Measurements from ENCODE around the gene SLC1A2. TPM values are rescaled to one million over a fixed set of nuclear protein-coding genes. Genes with fewer than 3 reads are reported as not detected.

The SLC1A2 gene
- total RNA-seq, 1 experiment from 2014 or later = 0.25 TPM

DNA sequence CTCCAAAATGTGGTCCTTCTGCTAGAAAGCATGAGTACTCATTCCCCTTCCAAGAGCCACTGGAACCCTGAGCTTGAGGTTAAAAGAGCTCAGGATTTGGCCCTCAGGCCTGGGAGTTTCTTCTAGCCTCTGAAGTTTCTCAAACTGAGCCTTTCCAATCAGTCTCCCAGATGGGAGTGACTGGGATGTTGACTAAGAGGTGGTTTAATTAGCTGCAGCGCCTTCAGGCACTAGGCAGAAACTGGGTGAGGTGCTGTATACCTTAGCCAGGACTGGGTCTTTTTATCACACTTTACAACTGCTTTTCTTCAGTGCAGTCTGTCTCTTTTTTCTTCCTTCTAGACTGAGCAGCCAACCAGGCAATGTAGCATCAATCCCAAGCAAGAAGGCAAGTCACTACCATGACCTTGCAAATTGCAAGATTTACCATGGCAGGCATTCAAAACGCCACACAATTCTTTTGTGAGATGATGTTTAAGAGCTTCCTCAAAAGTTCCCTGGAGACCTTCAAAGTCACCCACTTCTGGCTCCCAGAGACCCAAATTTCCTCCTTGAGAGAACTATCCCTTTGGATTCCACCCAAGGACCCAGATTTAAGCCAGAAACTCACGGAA is 93.0 kb downstream of the SLC1A2 start:
- TF ChIP-seq POLR2A (IDR thresholded peaks at IDR 0.05; ENCODE audit: borderline replicate concordance, extremely low read depth, insufficient read depth, insufficient read length) = no peak
- TF ChIP-seq ZNF274 (IDR thresholded peaks at IDR 0.05; ENCODE audit: low read depth, low read length) = no peak
- no peak for TF ChIP-seq JUND (IDR thresholded peaks at IDR 0.05)
- TF ChIP-seq, protein P1, sequence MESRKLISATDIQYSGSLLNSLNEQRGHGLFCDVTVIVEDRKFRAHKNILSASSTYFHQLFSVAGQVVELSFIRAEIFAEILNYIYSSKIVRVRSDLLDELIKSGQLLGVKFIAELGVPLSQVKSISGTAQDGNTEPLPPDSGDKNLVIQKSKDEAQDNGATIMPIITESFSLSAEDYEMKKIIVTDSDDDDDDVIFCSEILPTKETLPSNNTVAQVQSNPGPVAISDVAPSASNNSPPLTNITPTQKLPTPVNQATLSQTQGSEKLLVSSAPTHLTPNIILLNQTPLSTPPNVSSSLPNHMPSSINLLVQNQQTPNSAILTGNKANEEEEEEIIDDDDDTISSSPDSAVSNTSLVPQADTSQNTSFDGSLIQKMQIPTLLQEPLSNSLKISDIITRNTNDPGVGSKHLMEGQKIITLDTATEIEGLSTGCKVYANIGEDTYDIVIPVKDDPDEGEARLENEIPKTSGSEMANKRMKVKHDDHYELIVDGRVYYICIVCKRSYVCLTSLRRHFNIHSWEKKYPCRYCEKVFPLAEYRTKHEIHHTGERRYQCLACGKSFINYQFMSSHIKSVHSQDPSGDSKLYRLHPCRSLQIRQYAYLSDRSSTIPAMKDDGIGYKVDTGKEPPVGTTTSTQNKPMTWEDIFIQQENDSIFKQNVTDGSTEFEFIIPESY (IDR thresholded peaks at IDR 0.05; ENCODE audit: extremely low read depth, insufficient replicate concordance, low read length) = no peak
- TF ChIP-seq SRF (IDR thresholded peaks at IDR 0.05; ENCODE audit: low read depth) = no peak
- TF ChIP-seq RAD21 (IDR thresholded peaks at IDR 0.05; ENCODE audit: low read depth) = no peak
- TF ChIP-seq, protein P2, sequence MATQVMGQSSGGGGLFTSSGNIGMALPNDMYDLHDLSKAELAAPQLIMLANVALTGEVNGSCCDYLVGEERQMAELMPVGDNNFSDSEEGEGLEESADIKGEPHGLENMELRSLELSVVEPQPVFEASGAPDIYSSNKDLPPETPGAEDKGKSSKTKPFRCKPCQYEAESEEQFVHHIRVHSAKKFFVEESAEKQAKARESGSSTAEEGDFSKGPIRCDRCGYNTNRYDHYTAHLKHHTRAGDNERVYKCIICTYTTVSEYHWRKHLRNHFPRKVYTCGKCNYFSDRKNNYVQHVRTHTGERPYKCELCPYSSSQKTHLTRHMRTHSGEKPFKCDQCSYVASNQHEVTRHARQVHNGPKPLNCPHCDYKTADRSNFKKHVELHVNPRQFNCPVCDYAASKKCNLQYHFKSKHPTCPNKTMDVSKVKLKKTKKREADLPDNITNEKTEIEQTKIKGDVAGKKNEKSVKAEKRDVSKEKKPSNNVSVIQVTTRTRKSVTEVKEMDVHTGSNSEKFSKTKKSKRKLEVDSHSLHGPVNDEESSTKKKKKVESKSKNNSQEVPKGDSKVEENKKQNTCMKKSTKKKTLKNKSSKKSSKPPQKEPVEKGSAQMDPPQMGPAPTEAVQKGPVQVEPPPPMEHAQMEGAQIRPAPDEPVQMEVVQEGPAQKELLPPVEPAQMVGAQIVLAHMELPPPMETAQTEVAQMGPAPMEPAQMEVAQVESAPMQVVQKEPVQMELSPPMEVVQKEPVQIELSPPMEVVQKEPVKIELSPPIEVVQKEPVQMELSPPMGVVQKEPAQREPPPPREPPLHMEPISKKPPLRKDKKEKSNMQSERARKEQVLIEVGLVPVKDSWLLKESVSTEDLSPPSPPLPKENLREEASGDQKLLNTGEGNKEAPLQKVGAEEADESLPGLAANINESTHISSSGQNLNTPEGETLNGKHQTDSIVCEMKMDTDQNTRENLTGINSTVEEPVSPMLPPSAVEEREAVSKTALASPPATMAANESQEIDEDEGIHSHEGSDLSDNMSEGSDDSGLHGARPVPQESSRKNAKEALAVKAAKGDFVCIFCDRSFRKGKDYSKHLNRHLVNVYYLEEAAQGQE (IDR thresholded peaks at IDR 0.05; ENCODE audit: low read depth) = no peak
- no peak for TF ChIP-seq YY1 (IDR thresholded peaks at IDR 0.05; ENCODE audit: extremely low read depth, insufficient replicate concordance, low read depth, low read length)
- TF ChIP-seq CBX3 (IDR thresholded peaks at IDR 0.05; ENCODE audit: low read depth) = no peak
- TF ChIP-seq FOSL1 (IDR thresholded peaks at IDR 0.05; ENCODE audit: low read depth) = no peak
- TF ChIP-seq SIN3A (IDR thresholded peaks at IDR 0.05; ENCODE audit: low read depth) = no peak
- no peak for TF ChIP-seq EGR1 (IDR thresholded peaks at IDR 0.05; ENCODE audit: low read depth)
- no peak for TF ChIP-seq ELF1 (IDR thresholded peaks at IDR 0.05; ENCODE audit: borderline replicate concordance, low read depth)
- TF ChIP-seq, protein P3, sequence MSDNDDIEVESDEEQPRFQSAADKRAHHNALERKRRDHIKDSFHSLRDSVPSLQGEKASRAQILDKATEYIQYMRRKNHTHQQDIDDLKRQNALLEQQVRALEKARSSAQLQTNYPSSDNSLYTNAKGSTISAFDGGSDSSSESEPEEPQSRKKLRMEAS (IDR thresholded peaks at IDR 0.05) = no peak
- no peak for ATAC-seq
- Histone ChIP-seq H3K9me2 (ENCODE audit: insufficient read depth) (no peaks in the 10 kb centered on the region), H4K20me1 (ENCODE audit: insufficient read depth) (no peaks in the 10 kb centered on the region), H3K4me2 (ENCODE audit: low read length) (no peak overlapping the region), H3K27ac (ENCODE audit: low read depth, low read length) (no peak overlapping the region), H3K36me3 (ENCODE audit: control insufficient read depth in 1 of 2, insufficient read depth in 2 of 2, low read length in 2 of 2) (no peaks in the 10 kb centered on the region), H3K9me3 (ENCODE audit: control insufficient read depth in 1 of 2, insufficient read depth in 1 of 2, low read depth in 1 of 2, low read length in 2 of 2) (no peaks in the 10 kb centered on the region), H3K4me3 (replicated peaks in 1 of 2; ENCODE audit: low read depth in 1 of 2, low read length in 2 of 2) (no peak overlapping the region), H3K79me2 (ENCODE audit: insufficient read depth, low read length) (no peaks in the 10 kb centered on the region), H3K4me1 (ENCODE audit: control insufficient read depth in 1 of 2, insufficient read depth in 2 of 2, low read length in 2 of 2) (peaks cover 0 to 4% of the 10 kb centered on the region in 2 experiments; a peak in 1 of 4 replicates), H3K27me3 (ENCODE audit: insufficient read depth, low read length) (no peaks in the 10 kb centered on the region), H3K9ac (ENCODE audit: low read length) (no peak overlapping the region), H2AFZ (ENCODE audit: low read depth, low read length, poor library complexity, severe bottlenecking) (no peak overlapping the region)
- CTCF ChIA-PET = no interaction called here
- no peak for DNase-seq (ENCODE audit: low read depth, low spot score)
- RAD21 ChIA-PET (ENCODE audit: low non-redundant PET in 1 of 2, low total read pairs in 2 of 2, uncharacterized antibody in 2 of 2, unreplicated experiment in 2 of 2) = no interaction called here
- intact Hi-C loops (cut with micrococcal nuclease) = no loop called here
- no TSS peak for BruUV-seq (replicated peaks)
- POLR2A ChIA-PET = no interaction called here

Data from HCT116 (cell line).